NCI-H226 (cell line): Measurements from ENCODE around the gene OR51A4.
"Not testable (repeated sequence)": the region's sequence is repeated elsewhere in the genome, so short reads cannot be mapped to it uniquely, and the experiment has no call there.

Experiments
- DNase-seq: peaks from one replicate; pipeline ENCODE4 v3.0.0-alpha.2; 2015

Gene OR51A4

GRCh38 chr11:4947505-4947904 is at the start of gene OR51A4:
TSS of gene OR51A4 (minus strand) at chr11:4947605. CDS start at chr11:4947100, 505 bp downstream.
- DNase-seq = no peak

- DNase-seq = no peak
Observed at GRCh38 chr11:4994551-4994950, 47.1 kb upstream of the OR51A4 start, which contains the start of gene OR51L1. TSS of gene OR51L1 (plus strand) at chr11:4994851. CDS start at chr11:4998983, 4,132 bp downstream.

GRCh38 chr11:4991060-4991459 is 43.7 kb upstream of the OR51A4 start:
- DNase-seq = no peak

- DNase-seq = no peak
Observed at GRCh38 chr11:4983841-4984240, 36.4 kb upstream of the OR51A4 start.

- DNase-seq = no peak
Observed at GRCh38 chr11:4982678-4983077, 35.3 kb upstream of the OR51A4 start.

- DNase-seq = no peak
Observed at GRCh38 chr11:4979036-4979435, 31.6 kb upstream of the OR51A4 start.

- no peak for DNase-seq
Observed at GRCh38 chr11:4975436-4975835, 28.0 kb upstream of the OR51A4 start.

GRCh38 chr11:4962816-4963215 is 15.4 kb upstream of the OR51A4 start:
- no peak for DNase-seq

- no peak for DNase-seq
Observed at GRCh38 chr11:4960877-4961276, 13.5 kb upstream of the OR51A4 start.

- no peak for DNase-seq
Observed at GRCh38 chr11:4957396-4957795, 10.0 kb upstream of the OR51A4 start.

- DNase-seq = not testable (repeated sequence)
Observed at GRCh38 chr11:4955613-4956012, 8.2 kb upstream of the OR51A4 start, which contains the start of gene OR51A2. TSS of gene OR51A2 (minus strand) at chr11:4955713. CDS start at chr11:4955713, 0 bp downstream.

GRCh38 chr11:4936745-4937144 is 10.7 kb downstream of the OR51A4 start:
- DNase-seq = no peak

GRCh38 chr11:4932751-4933150 is 14.7 kb downstream of the OR51A4 start:
- DNase-seq = no peak

GRCh38 chr11:4926608-4927007 is 20.8 kb downstream of the OR51A4 start:
- DNase-seq = no peak

- no peak for DNase-seq
Observed at GRCh38 chr11:4924239-4924638, 23.2 kb downstream of the OR51A4 start, which contains the start of gene OR51G1. TSS of gene OR51G1 (minus strand) at chr11:4924339. CDS start at chr11:4924339, 0 bp downstream.

- no peak for DNase-seq
Observed at GRCh38 chr11:4922304-4922703, 25.1 kb downstream of the OR51A4 start.

- no peak for DNase-seq
Observed at GRCh38 chr11:4921796-4922195, 25.6 kb downstream of the OR51A4 start.

- no peak for DNase-seq
Observed at GRCh38 chr11:4919250-4919649, 28.2 kb downstream of the OR51A4 start, which contains the start of gene OR51G2. TSS of gene OR51G2 (minus strand) at chr11:4919350. CDS start at chr11:4915663, 3,687 bp downstream.

- no peak for DNase-seq
Observed at GRCh38 chr11:4916581-4916980, 30.8 kb downstream of the OR51A4 start.

- DNase-seq = no peak
Observed at GRCh38 chr11:4903484-4903883, 43.9 kb downstream of the OR51A4 start, which contains the start of gene OR51A7. TSS of gene OR51A7 (plus strand) at chr11:4903783. CDS start at chr11:4907370, 3,587 bp downstream.
